ENCODE measurements around the gene ZNF664.

DNA sequence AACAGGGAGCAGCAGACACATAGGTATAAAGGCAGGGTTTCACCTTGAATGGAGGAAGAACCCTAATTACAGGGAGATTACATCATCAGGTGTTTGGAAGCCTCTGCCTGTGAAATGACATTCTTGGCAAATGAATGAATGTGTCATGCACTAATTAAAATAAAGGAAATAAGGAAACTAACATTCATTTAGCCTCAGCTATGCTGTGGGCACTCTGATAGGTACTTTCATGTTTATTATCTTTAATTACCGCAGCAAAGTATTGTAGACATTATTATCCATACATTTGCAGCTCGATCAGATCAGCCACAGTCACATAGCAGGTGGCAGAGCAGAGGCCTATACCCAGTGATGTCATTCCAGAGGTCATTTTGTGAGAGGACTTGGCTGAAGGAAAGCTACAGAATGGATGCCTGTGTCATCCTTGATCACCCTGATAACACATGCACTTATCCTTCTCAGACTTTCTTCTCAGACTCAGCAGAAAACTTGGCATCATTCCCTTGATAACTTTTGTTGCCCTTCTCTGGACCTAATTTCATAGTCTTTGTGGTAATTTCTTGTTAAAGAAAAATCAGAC lies 18.4 kb downstream of the ZNF664 start:
- no peak for TF ChIP-seq BHLHE40 (IDR thresholded peaks at IDR 0.05; ENCODE audit: borderline replicate concordance)
- TF ChIP-seq NFRKB (IDR thresholded peaks at IDR 0.05): no peak
- TF ChIP-seq SP1 (IDR thresholded peaks at IDR 0.05): no peak
- TF ChIP-seq TARDBP (IDR thresholded peaks at IDR 0.05): no peak
- no peak for TF ChIP-seq ELF4 (IDR thresholded peaks at IDR 0.05)
- no peak for TF ChIP-seq CTBP1 (IDR thresholded peaks at IDR 0.05; ENCODE audit: borderline replicate concordance)
- TF ChIP-seq FOXK2 (IDR thresholded peaks at IDR 0.05): no peak
- no peak for TF ChIP-seq HDGF (IDR thresholded peaks at IDR 0.05; ENCODE audit: borderline replicate concordance)
- TF ChIP-seq FOXA1 (IDR thresholded peaks at IDR 0.05): no peak
- TF ChIP-seq FOXM1 (IDR thresholded peaks at IDR 0.05; ENCODE audit: borderline replicate concordance): no peak

Measured in HEK293T (cell line).